A549 (cell line): Measurements from ENCODE around the gene CCDC183. TPM values are rescaled to one million over a fixed set of nuclear protein-coding genes. Genes with fewer than 3 reads are reported as not detected.
"Not testable (repeated sequence)": the region's sequence is repeated elsewhere in the genome, so short reads cannot be mapped to it uniquely, and the experiment has no call there.

ENCODE experiments used
- ATAC-seq, 2 experiments: fragments of 200-7000 bp in 1 of 2; fragments of >200 bp in 1 of 2; cut with Nextera tagmentation in 1 of 2; cut with Tn5 transposase in 1 of 2; 3 replicates each; pipeline versions ENCODE4 v1.8.0 to v1.9.1; 2018 to 2020; ENCODE audit warnings: mild to moderate bottlenecking in 1 of 2, moderate library complexity in 1 of 2
- CTCF ChIA-PET: fragments of 300-600 bp; sonication (Branson Sonifier 250); formaldehyde crosslinking; extraction: SDS; loops from one replicate; lab custom pipeline; 2021; ENCODE audit warnings: antibody characterized with exemption, inconsistent platforms; lab: Yijun Ruan, JAX
- POLR2A ChIA-PET: fragments of 350-600 bp; formaldehyde crosslinking; extraction: SDS; loops from one replicate; lab custom pipeline; 2021; ENCODE audit warnings: antibody characterized with exemption, inconsistent platforms; lab: Yijun Ruan, JAX
- DNase-seq, 2 experiments: peaks; one replicate each; pipeline versions ENCODE4 v3.0.0 to v3.0.0-alpha.2; 2011 to 2016; ENCODE audit warnings: low read depth in 1 of 2, low spot score in 1 of 2
- FAIRE-seq: peaks from 2 replicates; lab custom pipeline; 2011; peaks lifted over from hg19 to GRCh38; lab: Jason Lieb, UNC
- H3K27ac ChIP-seq, 2 experiments: fragments of >200 bp; sonication (Bioruptor Twin); formaldehyde crosslinking; 3 replicates each; pipeline ENCODE4 v1.5.1; 2016 to 2017
- H3K4me1 ChIP-seq: fragments of >200 bp; sonication (Bioruptor Twin); formaldehyde crosslinking; 3 replicates; pipeline ENCODE4 v1.6.1; 2016
- H3K4me2 ChIP-seq: fragments of >200 bp; sonication (Bioruptor Twin); formaldehyde crosslinking; 3 replicates; pipeline ENCODE4 v1.6.1; 2016
- H3K4me3 ChIP-seq: fragments of >200 bp; sonication (Bioruptor Twin); formaldehyde crosslinking; 3 replicates; pipeline ENCODE4 v1.5.1; 2016
- H3K9me3 ChIP-seq: fragments of >200 bp; sonication (Bioruptor Twin); formaldehyde crosslinking; 3 replicates; pipeline ENCODE4 v1.6.1; 2016
- BHLHE40 ChIP-seq: IDR thresholded peaks from 2 replicates; pipeline ENCODE4 v1.6.1; 2012; ENCODE audit warnings: low read depth, low read length, inconsistent platforms
- CBX2 ChIP-seq: fragments of 200-600 bp; sonication (generic); IDR thresholded peaks from 2 replicates; pipeline ENCODE4 v1.6.1; 2016; ENCODE audit warnings: low read depth, mild to moderate bottlenecking, borderline replicate concordance
- CEBPB ChIP-seq, 2 experiments: fragments of >200 bp in 1 of 2; sonication (Bioruptor Twin) in 1 of 2; formaldehyde crosslinking in 1 of 2; IDR thresholded peaks; 2 replicates each; pipeline ENCODE4 v1.6.1; 2012 to 2016
- FOSL2 ChIP-seq, 2 experiments: fragments of 450-650 bp in 1 of 2; fragments of >200 bp in 1 of 2; sonication (Bioruptor Twin) in 1 of 2; formaldehyde crosslinking; IDR thresholded peaks; 2 replicates each; pipeline versions ENCODE4 v1.5.0 to v1.6.1; 2016 to 2020; ENCODE audit warnings: mild to moderate bottlenecking in 1 of 2, moderate library complexity in 1 of 2
- FOXS1 ChIP-seq: fragments of 250-450 bp; sonication (Bioruptor Pico); IDR thresholded peaks from 2 replicates; pipeline ENCODE4 v1.5.0; 2020; ENCODE audit warnings: mild to moderate bottlenecking, moderate library complexity
- HOXB13 ChIP-seq: fragments of 250-450 bp; sonication (Bioruptor Pico); IDR thresholded peaks from 2 replicates; pipeline ENCODE4 v1.5.0; 2020; ENCODE audit warnings: low read depth, mild to moderate bottlenecking, moderate library complexity
- HOXB5 ChIP-seq: fragments of 250-450 bp; sonication (Bioruptor Pico); IDR thresholded peaks from 2 replicates; pipeline ENCODE4 v1.5.0; 2020; ENCODE audit warnings: mild to moderate bottlenecking, moderate library complexity
- KDM1A ChIP-seq: fragments of 200-600 bp; sonication (generic); IDR thresholded peaks from 2 replicates; pipeline ENCODE4 v1.6.1; 2016; ENCODE audit warnings: low read depth, mild to moderate bottlenecking
- KDM5A ChIP-seq: fragments of 200-600 bp; sonication (generic); IDR thresholded peaks from 2 replicates; pipeline ENCODE4 v1.6.1; 2016; ENCODE audit warnings: antibody characterized with exemption, mild to moderate bottlenecking
- MAFK ChIP-seq: fragments of 450-650 bp; IDR thresholded peaks from 2 replicates; pipeline ENCODE4 v1.6.1; 2014; ENCODE audit not compliant: partially characterized antibody
- MYC ChIP-seq: IDR thresholded peaks from 2 replicates; pipeline ENCODE4 v1.6.1; 2012; ENCODE audit warnings: mild to moderate bottlenecking, inconsistent platforms, low read length, improper control_type of control experiment, borderline replicate concordance
- NFE2L2 ChIP-seq: fragments of 150-350 bp; conservative IDR thresholded peaks from 2 replicates; pipeline ENCODE4 v1.6.1; 2014; ENCODE audit warnings: low read length
- PHF8 ChIP-seq: fragments of 200-600 bp; sonication (generic); IDR thresholded peaks from 2 replicates; pipeline ENCODE4 v1.6.1; 2016; ENCODE audit warnings: low read depth, mild to moderate bottlenecking, antibody characterized with exemption, moderate library complexity, borderline replicate concordance
- POLR2AphosphoS2 ChIP-seq: conservative IDR thresholded peaks from 2 replicates; pipeline ENCODE4 v1.6.1; 2012; ENCODE audit warnings: low read length, improper control_type of control experiment, inconsistent platforms
- RAD21 ChIP-seq, 2 experiments: fragments of >200 bp in 1 of 2; sonication (Bioruptor Twin) in 1 of 2; formaldehyde crosslinking in 1 of 2; IDR thresholded peaks in 1 of 2; conservative IDR thresholded peaks in 1 of 2; 2 replicates in 1 of 2; 3 replicates in 1 of 2; pipeline ENCODE4 v1.6.1; 2012 to 2018; ENCODE audit warnings: inconsistent platforms in 1 of 2
- TP53 ChIP-seq: fragments of 250-450 bp; sonication (Bioruptor Pico); IDR thresholded peaks from 2 replicates; pipeline ENCODE4 v1.5.0; 2021; ENCODE audit warnings: mild to moderate bottlenecking, moderate library complexity
- WGBS: methylation state at CpG from one replicate; pipeline ENCODE4 v1.1.6; 2017; ENCODE audit errors: missing lambda C conversion rate; 5-methylcytosine and 5-hydroxymethylcytosine counted together
- polyA plus RNA-seq, 4 experiments: library from polyadenylated mRNA; depleted of rRNA in 3 of 4; stranded (reverse); fragments of >200 nt; fragmentation: RNase III in 1 of 4; extraction: RNeasy Plus Mini Kit Qiagen cat#74134 plus additional on column Dnase treatment in 1 of 4; gene quantifications; 2 replicates in 3 of 4; 3 replicates in 1 of 4; pipeline ENCODE4 v1.2.3, GENCODE V29; 2011 to 2017
- TF ChIP-seq, protein P1 (sequence below): fragments of 150-350 bp; IDR thresholded peaks from 2 replicates; pipeline ENCODE4 v1.6.1; 2014; ENCODE audit warnings: low read depth, mild to moderate bottlenecking, low read length
- TF ChIP-seq, protein P2 (sequence below): fragments of 450-650 bp; IDR thresholded peaks from 2 replicates; pipeline ENCODE4 v1.6.1; 2014; ENCODE audit warnings: antibody characterized with exemption

CCDC183 gene
- polyA plus RNA-seq, 2 of the 4 experiments (the other 2 are of a cell fraction) = 0.90 to 1.4 TPM

DNA sequence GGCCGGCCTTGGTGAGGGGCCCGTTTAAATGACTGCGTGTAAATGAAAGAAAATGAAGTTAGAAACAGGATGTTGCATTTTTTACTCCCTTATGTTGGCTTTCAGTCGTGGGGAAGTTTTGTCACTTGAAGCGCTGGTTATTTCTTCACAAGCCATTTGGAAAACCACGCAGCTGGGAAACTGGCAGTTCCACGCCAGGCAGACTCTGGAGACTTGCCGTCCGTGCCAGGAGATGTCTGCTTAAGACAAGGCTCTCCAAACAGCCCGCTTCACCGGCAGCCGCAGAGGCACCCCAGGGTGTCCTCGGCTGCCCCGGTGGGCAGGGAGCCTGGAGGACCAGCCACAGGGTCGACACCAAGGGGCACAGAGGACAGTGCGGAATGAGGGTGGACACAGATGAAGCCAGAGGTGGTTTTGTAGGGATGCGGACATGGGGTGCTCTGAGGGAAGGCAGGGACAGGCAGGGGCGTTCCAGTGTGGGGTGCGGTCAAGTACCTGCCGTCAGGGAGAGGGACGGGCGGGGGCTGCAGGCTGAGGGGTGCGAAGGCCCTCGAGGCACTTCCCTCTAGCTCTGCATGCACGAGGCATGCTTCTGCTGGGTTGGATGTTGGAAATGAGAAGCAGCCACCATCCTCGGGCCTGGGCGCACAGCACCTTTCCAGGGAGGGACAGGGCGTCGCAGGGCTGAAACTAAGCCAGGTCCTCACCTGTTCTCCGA is 35.0 kb downstream of the CCDC183 start:
- WGBS = 91% methylated on average over 28 of the region's 30 CpGs
- FAIRE-seq (no peak), ATAC-seq (no peak), DNase-seq (no peak)
- H3K4me2 ChIP-seq = no peak overlapping the region
- no peak overlapping the region for H3K4me3 ChIP-seq
- CTCF ChIA-PET = interaction anchor here (0.8 to 8.1 kb wide), 2 partner anchors 12 to 39 kb away, joined by 3 to 72 read pairs; partner anchors contain the start of gene AJM1
- H3K4me1 ChIP-seq = no peaks in the 10 kb centered on the region
- no peaks in the 10 kb centered on the region for H3K9me3 ChIP-seq
- H3K27ac ChIP-seq = no peak overlapping the region
- TF ChIP-seq RAD21 (conservative IDR thresholded peaks at IDR 0.05 in 1 of 2, IDR thresholded peaks at IDR 0.05 in 1 of 2) = no peak
- TF ChIP-seq CEBPB (IDR thresholded peaks at IDR 0.05) = no peak
- TF ChIP-seq POLR2AphosphoS2 = no peak
- TF ChIP-seq HOXB5 = no peak
- TF ChIP-seq NFE2L2 = no peak
- no peak for TF ChIP-seq PHF8
- no peak for TF ChIP-seq HOXB13 (CRISPR knock-in tag)
- TF ChIP-seq FOSL2 (IDR thresholded peaks at IDR 0.05) = no peak
- no peak for TF ChIP-seq FOSL2 (CRISPR knock-in tag; IDR thresholded peaks at IDR 0.05)
- no peak for TF ChIP-seq KDM1A
- TF ChIP-seq FOXS1 (CRISPR knock-in tag) = no peak
- TF ChIP-seq, all 56 proteins: peak for 0
- POLR2A ChIA-PET = no interaction called here

DNA sequence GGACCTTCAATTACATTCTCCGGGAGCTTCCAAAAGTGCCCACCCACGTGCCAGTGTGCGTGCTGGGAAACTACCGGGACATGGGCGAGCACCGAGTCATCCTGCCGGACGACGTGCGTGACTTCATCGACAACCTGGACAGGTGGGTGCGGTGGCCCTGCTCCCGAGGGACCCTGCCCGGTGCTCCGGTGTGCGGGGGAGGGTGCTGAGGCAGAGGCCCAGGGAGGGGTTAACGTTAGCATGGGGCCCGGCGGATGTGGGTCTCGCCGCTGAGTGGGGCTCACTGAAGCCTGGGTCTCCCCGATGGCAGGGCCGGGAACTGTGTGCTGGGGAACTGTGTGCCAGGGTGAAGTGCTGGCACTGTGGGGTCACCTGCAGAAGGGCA is 35.6 kb downstream of the CCDC183 start:
- Histone ChIP-seq H3K4me2 (no peak overlapping the region), H3K27ac (no peak overlapping the region), H3K4me1 (no peaks in the 10 kb centered on the region), H3K4me3 (no peak overlapping the region), H3K9me3 (no peaks in the 10 kb centered on the region)
- ChIA-PET CTCF (interaction anchor here (1.1 to 8.1 kb wide), 3 partner anchors 11 to 198 kb away, joined by 3 to 72 read pairs (median 4); partner anchors contain the start of gene AJM1), POLR2A (no interaction called here)
- 95% methylated on average over 18 of the region's 23 CpGs for WGBS
- FAIRE-seq = no peak
- no peak for ATAC-seq
- DNase-seq = no peak
- TF ChIP-seq BHLHE40 = no peak
- TF ChIP-seq KDM5A = no peak
- TF ChIP-seq, protein P1, sequence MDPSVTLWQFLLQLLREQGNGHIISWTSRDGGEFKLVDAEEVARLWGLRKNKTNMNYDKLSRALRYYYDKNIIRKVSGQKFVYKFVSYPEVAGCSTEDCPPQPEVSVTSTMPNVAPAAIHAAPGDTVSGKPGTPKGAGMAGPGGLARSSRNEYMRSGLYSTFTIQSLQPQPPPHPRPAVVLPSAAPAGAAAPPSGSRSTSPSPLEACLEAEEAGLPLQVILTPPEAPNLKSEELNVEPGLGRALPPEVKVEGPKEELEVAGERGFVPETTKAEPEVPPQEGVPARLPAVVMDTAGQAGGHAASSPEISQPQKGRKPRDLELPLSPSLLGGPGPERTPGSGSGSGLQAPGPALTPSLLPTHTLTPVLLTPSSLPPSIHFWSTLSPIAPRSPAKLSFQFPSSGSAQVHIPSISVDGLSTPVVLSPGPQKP = no peak
- TF ChIP-seq CBX2 = no peak
- TF ChIP-seq MAFK = no peak
- TF ChIP-seq TP53 = no peak
- TF ChIP-seq MYC = no peak

GRCh38 chr9:136832581-136832980 is 36.4 kb downstream of the CCDC183 start:
- Histone ChIP-seq H3K4me3 (no peak overlapping the region), H3K27ac (no peak overlapping the region), H3K4me1 (no peaks in the 10 kb centered on the region), H3K9me3 (no peaks in the 10 kb centered on the region), H3K4me2 (no peak overlapping the region)
- TF ChIP-seq, protein P1 = no peak
- TF ChIP-seq CEBPB (IDR thresholded peaks at IDR 0.05) (0 out of 4 replicates have a peak, but pooled peaks of 1 of the 2 experiments have one; percentile 7), RAD21 (conservative IDR thresholded peaks at IDR 0.05 in 1 of 2, IDR thresholded peaks at IDR 0.05 in 1 of 2) (no peak)
- TF ChIP-seq, protein P2, sequence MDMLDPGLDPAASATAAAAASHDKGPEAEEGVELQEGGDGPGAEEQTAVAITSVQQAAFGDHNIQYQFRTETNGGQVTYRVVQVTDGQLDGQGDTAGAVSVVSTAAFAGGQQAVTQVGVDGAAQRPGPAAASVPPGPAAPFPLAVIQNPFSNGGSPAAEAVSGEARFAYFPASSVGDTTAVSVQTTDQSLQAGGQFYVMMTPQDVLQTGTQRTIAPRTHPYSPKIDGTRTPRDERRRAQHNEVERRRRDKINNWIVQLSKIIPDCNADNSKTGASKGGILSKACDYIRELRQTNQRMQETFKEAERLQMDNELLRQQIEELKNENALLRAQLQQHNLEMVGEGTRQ = no peak
- ATAC-seq = no peak
- WGBS = 88% methylated on average over 7 of the region's 9 CpGs
- POLR2A ChIA-PET = no interaction called here
- no peak for FAIRE-seq
- CTCF ChIA-PET = interaction anchor here (1.1 to 8.1 kb wide), 3 partner anchors 10 to 197 kb away, joined by 3 to 72 read pairs (median 4); partner anchors contain the start of gene AJM1
- DNase-seq = no peak

- H3K9me3 ChIP-seq, H3K4me3 ChIP-seq, H3K4me2 ChIP-seq, H3K27ac ChIP-seq, DNase-seq, ATAC-seq, H3K4me1 ChIP-seq, FAIRE-seq, POLR2A ChIA-PET: not testable (repeated sequence)
- WGBS = 77% methylated on average over 12 of the region's 16 CpGs
- CTCF ChIA-PET = interaction anchor here (0.9 to 8.1 kb wide), 4 partner anchors 9 to 196 kb away, joined by 3 to 72 read pairs (median 3); partner anchors contain the start of gene AJM1
These were observed 37.4 kb downstream of the CCDC183 start for GRCh38 chr9:136833381-136834048.
